Measurements from ENCODE around the gene FAM9B.
"Not testable (repeated sequence)": the region's sequence is repeated elsewhere in the genome, so short reads cannot be mapped to it uniquely, and the experiment has no call there.

The FAM9B gene

GRCh38 chrX:9033989-9034388 is at the start of gene FAM9B:
TSS of gene FAM9B (minus strand) at chrX:9034127. CDS start at chrX:9032986, 1,141 bp downstream.
- in situ Hi-C loops (cut with HindIII; ENCODE audit: low sequenced_read_pairs) = no loop called here

- in situ Hi-C loops (cut with HindIII; ENCODE audit: low sequenced_read_pairs) = no loop called here
Measured at GRCh38 chrX:9081271-9081670, 47.3 kb upstream of the FAM9B start.

GRCh38 chrX:9074326-9074725 is 40.4 kb upstream of the FAM9B start:
- in situ Hi-C loops (cut with HindIII; ENCODE audit: low sequenced_read_pairs) = no loop called here

- in situ Hi-C loops (cut with HindIII; ENCODE audit: low sequenced_read_pairs) = no loop called here
Measured at GRCh38 chrX:9072281-9072680, 38.4 kb upstream of the FAM9B start.

GRCh38 chrX:9071031-9071650 is 37.2 kb upstream of the FAM9B start:
- in situ Hi-C loops (cut with HindIII; ENCODE audit: low sequenced_read_pairs) = no loop called here

GRCh38 chrX:9069573-9069972 is 35.6 kb upstream of the FAM9B start:
- in situ Hi-C loops (cut with HindIII; ENCODE audit: low sequenced_read_pairs) = no loop called here

GRCh38 chrX:9064694-9065093 is 30.8 kb upstream of the FAM9B start:
- in situ Hi-C loops (cut with HindIII; ENCODE audit: low sequenced_read_pairs) = no loop called here

- in situ Hi-C loops (cut with HindIII; ENCODE audit: low sequenced_read_pairs) = no loop called here
Measured at GRCh38 chrX:9062641-9063040, 28.7 kb upstream of the FAM9B start.

GRCh38 chrX:9055354-9055753 is 21.4 kb upstream of the FAM9B start:
- in situ Hi-C loops (cut with HindIII; ENCODE audit: low sequenced_read_pairs) = no loop called here

GRCh38 chrX:9052081-9052480 is 18.2 kb upstream of the FAM9B start:
- in situ Hi-C loops (cut with HindIII; ENCODE audit: low sequenced_read_pairs) = no loop called here

- in situ Hi-C loops (cut with HindIII; ENCODE audit: low sequenced_read_pairs) = no loop called here
Measured at GRCh38 chrX:9050331-9050730, 16.4 kb upstream of the FAM9B start.

GRCh38 chrX:9048801-9049200 is 14.9 kb upstream of the FAM9B start:
- in situ Hi-C loops (cut with HindIII; ENCODE audit: low sequenced_read_pairs) = no loop called here

- in situ Hi-C loops (cut with HindIII; ENCODE audit: low sequenced_read_pairs) = no loop called here
Measured at GRCh38 chrX:9038244-9038643, 4.3 kb upstream of the FAM9B start.

GRCh38 chrX:9037296-9037695 is 3.4 kb upstream of the FAM9B start:
- in situ Hi-C loops (cut with HindIII; ENCODE audit: low sequenced_read_pairs) = no loop called here

- in situ Hi-C loops (cut with HindIII; ENCODE audit: low sequenced_read_pairs) = no loop called here
Measured at GRCh38 chrX:9033586-9033985, 341 bp downstream of the FAM9B start.

- in situ Hi-C loops (cut with HindIII; ENCODE audit: low sequenced_read_pairs) = no loop called here
Measured at GRCh38 chrX:9033179-9033578, 748 bp downstream of the FAM9B start.

- in situ Hi-C loops (cut with HindIII; ENCODE audit: low sequenced_read_pairs) = no loop called here
Measured at GRCh38 chrX:9023293-9023692, 10.6 kb downstream of the FAM9B start.

GRCh38 chrX:9019151-9019550 is 14.8 kb downstream of the FAM9B start:
- in situ Hi-C loops (cut with HindIII; ENCODE audit: low sequenced_read_pairs) = no loop called here

- in situ Hi-C loops (cut with HindIII; ENCODE audit: low sequenced_read_pairs) = not testable (repeated sequence)
Measured at GRCh38 chrX:9018332-9018731, 15.6 kb downstream of the FAM9B start.

GRCh38 chrX:9003041-9003440 is 30.9 kb downstream of the FAM9B start:
- in situ Hi-C loops (cut with HindIII; ENCODE audit: low sequenced_read_pairs) = no loop called here

- in situ Hi-C loops (cut with HindIII; ENCODE audit: low sequenced_read_pairs) = no loop called here
Measured at GRCh38 chrX:8988446-8988845, 45.5 kb downstream of the FAM9B start.

GRCh38 chrX:8987672-8988250 is 46.2 kb downstream of the FAM9B start:
- in situ Hi-C loops (cut with HindIII; ENCODE audit: low sequenced_read_pairs) = no loop called here

GRCh38 chrX:8984231-8984630 is 49.7 kb downstream of the FAM9B start:
- in situ Hi-C loops (cut with HindIII; ENCODE audit: low sequenced_read_pairs) = no loop called here
